OCI-M2 (cell line): ENCODE data around the gene PRKAG2.
"Not testable (repeated sequence)": the region's sequence is repeated elsewhere in the genome, so short reads cannot be mapped to it uniquely, and the experiment has no call there.

Source experiments
- DNase-seq: peaks from one replicate; lab custom pipeline; 2025; ENCODE audit not compliant: unreplicated experiment; lab: John Stamatoyannopoulos, UW

The PRKAG2 gene

GRCh38 chr7:151852486-151853396 is 24.2 kb downstream of the PRKAG2 start:
- no peak for DNase-seq

GRCh38 chr7:151851782-151852181 is 25.1 kb downstream of the PRKAG2 start:
- no peak for DNase-seq

GRCh38 chr7:151851145-151851751 is 25.7 kb downstream of the PRKAG2 start:
- peak; percentile 24 for DNase-seq

DNA sequence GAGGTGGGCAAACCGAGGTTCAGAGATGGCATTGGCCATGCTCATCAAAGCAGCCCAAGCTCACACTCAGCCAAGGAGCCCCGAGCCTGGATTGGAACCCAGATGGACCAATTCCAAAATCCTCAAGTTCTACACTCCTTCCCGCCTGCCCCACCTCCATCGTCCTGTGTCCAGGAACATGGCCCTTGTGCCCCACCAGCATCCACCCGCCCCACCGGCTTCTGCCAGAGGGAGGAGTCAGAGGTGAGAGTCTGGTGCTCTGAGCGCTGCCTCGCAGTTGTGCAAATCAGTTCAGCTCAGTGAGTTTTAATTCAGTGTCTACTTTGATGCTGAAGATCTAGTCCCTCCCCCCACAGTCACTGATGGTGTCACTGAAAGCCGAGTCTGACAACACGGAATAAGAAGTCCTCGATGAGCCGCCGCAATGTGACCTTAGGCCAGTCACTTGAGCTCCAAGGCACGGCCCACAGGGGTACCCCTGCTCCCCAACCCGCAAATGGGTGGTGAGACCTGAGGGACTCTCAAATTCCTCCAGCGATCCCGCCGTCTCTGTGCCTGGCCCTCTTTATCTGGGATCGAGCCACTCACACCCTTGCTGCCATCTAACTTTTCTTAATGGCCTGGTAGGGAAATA is 26.3 kb downstream of the PRKAG2 start:
- no peak for DNase-seq

GRCh38 chr7:151849879-151850260 is 27.0 kb downstream of the PRKAG2 start:
- DNase-seq: no peak

- no peak for DNase-seq
Measured at GRCh38 chr7:151849008-151849878, 27.7 kb downstream of the PRKAG2 start.

DNA sequence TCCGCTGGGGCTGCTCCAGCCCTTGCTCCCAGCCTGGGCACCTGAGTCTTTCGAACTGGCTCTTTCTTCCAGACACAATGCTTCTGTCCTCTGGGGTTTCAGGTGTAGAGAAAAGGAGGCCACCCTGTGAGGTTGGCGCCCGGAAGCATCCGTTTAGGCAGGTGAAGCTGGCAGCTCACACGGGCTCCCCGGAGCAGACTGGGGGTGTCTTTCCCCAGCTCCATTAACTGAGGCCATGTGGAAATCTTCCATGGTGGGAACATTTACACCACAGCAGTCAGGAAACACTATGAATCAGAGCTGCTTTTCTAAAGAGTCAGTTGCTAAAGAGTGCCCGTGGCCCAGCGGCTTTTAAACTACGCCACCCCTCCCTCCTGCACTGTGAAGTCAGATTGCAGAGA is 29.2 kb downstream of the PRKAG2 start:
- DNase-seq: no peak

DNA sequence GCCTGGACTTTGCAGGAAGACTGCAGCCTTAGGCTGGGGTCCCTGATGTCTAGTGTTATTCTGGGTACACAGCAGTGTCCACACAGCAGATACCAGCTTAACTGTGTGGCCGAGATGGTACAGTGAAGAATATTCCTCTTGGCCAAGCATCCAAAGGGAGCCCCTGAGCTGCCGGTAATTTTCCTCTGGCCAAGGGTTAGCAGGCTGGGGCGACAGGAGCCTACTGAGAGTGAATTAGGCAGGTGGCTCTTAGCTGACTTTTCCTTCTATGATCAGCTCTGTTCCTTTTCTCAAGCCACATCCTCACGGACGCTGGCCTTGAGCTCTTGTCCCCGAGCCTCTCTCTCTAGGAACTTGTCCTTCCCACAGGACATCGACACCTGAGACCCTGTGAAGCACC is 29.8 kb downstream of the PRKAG2 start:
- no peak for DNase-seq

DNA sequence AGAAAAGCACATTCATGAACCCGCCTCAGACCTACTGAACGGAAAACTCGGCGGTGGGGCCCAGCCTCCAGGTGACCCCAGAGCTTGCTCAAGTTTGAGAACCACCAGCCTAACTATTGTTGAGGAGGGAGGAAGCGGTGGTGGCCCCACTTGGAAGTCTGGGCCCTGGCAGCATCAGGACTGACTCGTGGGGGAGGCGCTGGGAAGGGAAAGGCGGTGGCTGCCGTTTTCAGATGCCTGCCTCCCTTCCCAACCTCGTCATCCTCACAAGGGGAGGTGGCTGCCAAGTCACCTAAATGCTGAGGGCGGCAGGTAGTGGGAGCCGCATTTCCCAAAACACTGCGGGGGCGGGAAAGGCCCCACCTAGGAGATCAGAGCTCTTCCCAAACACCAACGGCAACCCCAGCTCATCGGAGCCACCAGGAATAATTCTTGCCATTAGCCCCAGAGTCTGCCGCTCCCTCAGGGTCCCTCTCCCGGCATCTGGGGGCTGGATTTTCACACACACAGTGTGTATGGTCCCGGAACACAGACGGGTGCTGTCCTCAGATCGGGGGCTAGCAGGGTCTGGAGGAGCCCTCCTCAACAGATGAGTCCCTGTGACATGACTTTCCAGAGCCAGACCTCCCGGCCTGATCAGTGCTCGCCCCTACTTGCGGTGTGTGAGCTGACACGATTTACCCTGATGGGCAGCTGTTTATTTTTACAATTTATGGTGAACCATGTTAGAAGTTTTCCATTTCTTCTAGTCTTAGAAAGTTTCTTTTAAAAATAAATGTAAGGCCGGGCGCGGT is 31.3 kb downstream of the PRKAG2 start:
- no peak for DNase-seq

- no peak for DNase-seq
Measured at GRCh38 chr7:151844825-151845200, 32.1 kb downstream of the PRKAG2 start.

GRCh38 chr7:151844071-151844824 is 32.7 kb downstream of the PRKAG2 start:
- DNase-seq: no peak

GRCh38 chr7:151843181-151843580 is 33.7 kb downstream of the PRKAG2 start:
- no peak for DNase-seq

DNA sequence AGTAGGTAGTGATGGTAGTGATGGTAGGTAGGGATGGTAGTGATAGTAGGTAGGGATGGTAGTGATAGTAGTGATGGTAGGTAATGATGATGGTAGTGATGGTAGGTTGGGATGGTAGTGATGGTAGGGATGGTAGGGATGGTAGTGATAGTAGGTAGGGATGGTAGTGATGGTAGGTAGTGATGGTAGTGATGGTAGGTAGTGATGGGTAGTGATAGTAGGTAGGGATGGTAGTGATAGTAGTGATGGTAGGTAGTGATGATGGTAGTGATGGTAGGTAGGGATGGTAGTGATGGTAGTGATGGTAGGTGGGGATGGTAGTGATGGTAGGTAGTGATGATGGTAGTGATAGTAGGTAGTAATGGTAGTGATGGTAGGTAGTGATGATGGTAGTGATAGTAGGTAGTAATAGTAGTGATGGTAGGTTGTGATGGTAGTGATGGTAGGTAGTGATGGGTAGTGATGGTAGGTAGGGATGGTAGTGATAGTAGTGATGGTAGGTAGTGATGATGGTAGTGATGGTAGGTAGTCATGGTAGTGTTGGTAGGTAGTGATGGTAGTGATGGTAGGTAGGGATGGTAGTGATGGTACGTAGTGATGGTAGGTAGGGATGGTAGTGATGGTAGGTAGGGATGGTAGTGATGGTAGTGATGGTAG is 35.4 kb downstream of the PRKAG2 start:
- not testable (repeated sequence) for DNase-seq

GRCh38 chr7:151840088-151840910 is 36.6 kb downstream of the PRKAG2 start:
- no peak for DNase-seq

GRCh38 chr7:151839451-151839921 is 37.4 kb downstream of the PRKAG2 start:
- DNase-seq: no peak

- DNase-seq: no peak
Measured at GRCh38 chr7:151838861-151839381, 38.0 kb downstream of the PRKAG2 start.

GRCh38 chr7:151838072-151838471 is 38.8 kb downstream of the PRKAG2 start:
- no peak for DNase-seq
